GM21390 (cell line): ENCODE measurements around the gene TBC1D9.
"Not testable (repeated sequence)": the region's sequence is repeated elsewhere in the genome, so short reads cannot be mapped to it uniquely, and the experiment has no call there.

ENCODE experiments used
- ATAC-seq: cut with Tn5 transposase; IDR thresholded peaks from one replicate; pipeline ENCODE4 v1.9.1; 2021; ENCODE audit not compliant: unreplicated experiment

The TBC1D9 gene

DNA sequence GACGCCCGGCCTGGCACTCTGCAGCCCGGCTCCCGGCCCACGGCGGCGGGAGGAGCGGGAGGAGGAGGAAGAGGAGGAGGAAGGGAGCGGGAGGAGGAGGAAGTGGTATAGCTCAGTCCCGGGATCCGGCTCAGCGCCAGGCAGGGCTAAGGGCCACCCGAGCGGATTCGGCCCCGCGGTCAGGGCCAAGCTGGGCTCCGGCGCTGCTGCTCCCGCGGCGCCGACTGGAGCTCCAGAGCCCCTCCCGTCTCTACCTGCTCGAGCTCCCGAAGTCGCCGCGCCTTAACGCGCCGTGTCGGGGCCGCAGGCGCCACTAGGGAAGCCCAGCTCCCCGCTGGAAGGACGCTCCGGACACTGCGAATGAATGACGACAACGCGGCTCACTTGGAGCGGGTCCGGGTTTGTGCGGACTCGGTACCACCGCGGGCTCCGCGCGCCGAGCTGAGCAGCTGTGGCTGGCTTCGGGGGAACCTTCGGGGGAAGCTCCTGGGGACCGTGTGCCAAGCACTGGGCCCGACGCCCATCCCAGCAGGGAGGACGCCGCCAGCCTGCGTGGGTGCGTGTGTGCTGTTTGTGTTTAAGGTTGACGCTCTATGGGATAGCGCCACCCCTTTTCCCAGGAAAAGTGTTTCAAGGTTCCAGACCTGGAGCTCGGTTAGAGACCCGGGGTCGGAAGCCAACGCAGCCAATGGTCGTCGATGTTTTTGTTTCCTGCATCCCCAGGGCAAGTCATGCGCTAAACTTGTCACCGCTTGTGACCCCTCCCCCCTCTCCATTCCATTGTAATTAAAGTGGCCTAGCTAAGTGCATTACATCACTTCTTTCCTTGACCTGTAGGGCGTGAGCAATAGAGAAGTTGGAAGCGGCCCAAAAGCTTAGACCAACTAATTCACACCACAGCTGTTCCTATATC lies at the start of gene TBC1D9:
TBC1D9 (minus strand) TSS at position 67 of the 913 bp plus-strand sequence. CDS start 340 bp downstream, outside the sequence.
- peak; percentile 48 for ATAC-seq

DNA sequence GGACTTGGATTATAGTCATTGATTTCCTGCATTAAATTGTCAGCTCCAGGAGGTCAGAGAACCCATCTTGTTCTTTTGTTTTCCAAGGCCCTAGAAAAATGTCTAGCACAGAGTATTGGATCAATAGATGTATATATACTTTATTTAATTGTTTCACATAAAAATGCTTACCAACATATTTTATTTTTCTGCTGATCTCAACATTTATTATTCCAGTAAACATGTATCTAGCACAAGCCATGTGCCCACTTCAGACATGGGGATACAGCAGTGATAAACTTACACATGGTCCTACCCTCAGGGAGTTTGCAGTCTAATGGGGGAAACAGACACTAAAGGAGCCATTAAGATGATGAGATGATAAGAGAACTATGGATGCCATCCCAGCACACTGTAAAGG lies 49.1 kb upstream of the TBC1D9 start:
- no peak for ATAC-seq

DNA sequence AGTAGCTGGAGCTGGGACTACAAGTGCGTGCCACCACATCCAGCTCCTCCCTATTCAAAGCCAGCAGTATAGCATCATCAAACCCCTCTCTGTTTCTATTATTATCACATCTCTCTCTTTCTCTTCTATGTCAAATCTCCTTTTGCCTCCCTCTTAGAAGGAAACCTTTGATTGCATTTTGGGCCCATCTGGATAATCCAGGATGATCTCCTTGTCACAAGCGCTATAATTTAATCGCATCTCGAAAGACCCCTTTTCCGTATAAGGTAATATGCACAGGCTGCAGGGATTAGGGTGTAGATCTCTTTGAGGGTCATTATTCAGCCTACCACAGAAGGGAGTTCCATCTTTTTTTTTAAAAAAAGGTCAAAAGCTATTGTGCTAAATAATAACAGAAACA lies 46.4 kb upstream of the TBC1D9 start:
- no peak for ATAC-seq

DNA sequence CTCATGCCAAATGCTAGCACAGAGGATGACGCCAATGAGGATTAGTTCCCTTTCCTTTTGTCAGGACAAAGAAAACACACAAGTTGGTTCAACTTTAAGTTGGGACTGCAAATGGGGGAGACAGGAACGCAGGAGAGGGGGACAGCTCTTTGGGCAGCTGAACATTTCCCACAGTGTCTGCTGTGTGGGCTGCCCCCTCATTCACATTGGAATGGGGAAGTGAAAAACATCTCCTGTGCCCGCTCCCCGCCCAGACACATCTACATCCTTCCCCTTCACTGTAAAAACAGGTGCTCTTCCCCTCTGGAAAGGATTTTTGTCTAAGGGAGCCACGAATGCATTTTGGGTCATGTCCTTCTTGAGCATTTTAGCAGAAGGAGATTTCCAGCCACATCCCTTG lies 44.5 kb upstream of the TBC1D9 start:
- no peak for ATAC-seq

- no peak for ATAC-seq
Measured at GRCh38 chr4:140799686-140800225, 43.6 kb upstream of the TBC1D9 start.

GRCh38 chr4:140793291-140793690 lies 37.1 kb upstream of the TBC1D9 start:
- ATAC-seq = no peak

GRCh38 chr4:140790765-140791164 lies 34.6 kb upstream of the TBC1D9 start:
- ATAC-seq = peak; percentile 88

DNA sequence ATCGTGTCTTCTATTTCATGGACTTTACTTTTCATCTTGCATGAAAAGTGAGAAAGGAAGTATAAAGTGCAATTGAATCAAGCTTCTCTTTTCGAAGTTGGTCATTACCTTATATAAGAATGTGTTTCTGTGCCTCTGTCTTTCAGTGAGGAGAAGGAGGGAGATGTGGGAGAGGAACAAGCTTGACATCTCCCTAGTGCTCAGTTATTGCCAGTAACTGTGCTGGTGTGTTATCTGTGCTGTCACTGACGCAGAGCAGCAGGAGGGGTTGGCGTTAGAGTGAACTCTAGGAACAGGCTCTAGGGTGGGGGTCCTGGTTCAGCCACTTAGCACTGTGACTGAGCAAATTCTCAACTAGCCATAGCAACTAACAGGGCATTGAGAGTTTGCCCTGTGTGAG lies 34.0 kb upstream of the TBC1D9 start:
- peak; percentile 18 for ATAC-seq

DNA sequence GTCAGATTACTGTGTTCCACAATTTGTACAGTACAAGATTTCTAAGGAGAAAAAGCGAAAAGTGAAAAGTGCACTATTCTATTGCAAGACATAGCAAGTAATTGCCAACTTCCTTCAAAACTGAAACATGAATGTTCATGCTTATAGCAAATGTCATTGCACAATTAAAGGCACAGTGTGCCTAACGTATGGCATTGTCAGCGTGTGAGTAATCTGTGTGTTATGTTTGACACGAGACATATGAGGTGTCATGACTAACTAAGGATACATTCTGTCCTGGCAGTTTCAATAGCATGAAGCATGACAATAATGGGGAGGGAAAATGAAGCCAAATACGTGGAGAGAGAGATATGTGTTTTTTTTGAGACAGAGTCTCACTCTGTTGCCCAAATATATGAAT lies 33.6 kb upstream of the TBC1D9 start:
- peak; percentile 36 for ATAC-seq

DNA sequence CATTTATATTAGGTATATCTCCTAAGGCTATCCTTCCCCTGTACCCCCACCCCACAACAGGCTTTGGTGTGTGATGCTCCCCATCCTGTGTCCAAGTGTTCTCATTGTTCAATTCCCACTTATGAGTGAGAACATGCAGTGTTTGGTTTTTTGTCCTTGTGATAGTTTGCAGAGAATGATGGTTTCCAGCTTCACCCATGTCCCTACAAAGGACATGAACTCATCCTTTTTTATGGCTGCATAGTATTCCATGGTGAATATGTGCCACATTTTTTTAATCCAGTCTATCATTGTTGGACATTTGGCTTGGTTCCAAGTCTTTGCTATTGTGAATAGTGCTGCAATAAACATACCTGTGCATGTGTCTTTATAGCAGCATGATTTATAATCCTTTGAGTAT lies 26.6 kb upstream of the TBC1D9 start:
- not testable (repeated sequence) for ATAC-seq

GRCh38 chr4:140781596-140781995 lies 25.4 kb upstream of the TBC1D9 start:
- no peak for ATAC-seq

GRCh38 chr4:140777894-140778293 lies 21.7 kb upstream of the TBC1D9 start:
- ATAC-seq = no peak

DNA sequence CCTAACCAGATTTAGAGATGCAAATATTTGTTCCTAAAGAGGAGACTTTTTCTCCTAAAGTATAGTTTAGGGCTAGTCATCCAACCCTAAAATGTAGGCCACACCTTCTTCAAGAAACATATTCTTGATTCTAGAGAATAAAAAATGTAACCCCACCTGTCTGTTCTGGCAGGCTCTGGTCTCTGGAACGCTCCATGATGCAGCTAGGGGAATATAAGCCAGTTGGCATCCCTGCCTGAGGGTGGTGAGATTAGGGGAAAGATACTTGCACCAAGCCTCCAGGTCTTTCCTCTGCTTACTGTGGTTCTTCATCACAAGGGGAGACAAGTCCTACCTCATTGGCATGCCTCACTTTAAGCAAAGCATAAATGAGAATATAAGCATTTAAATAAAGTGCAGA lies 21.2 kb upstream of the TBC1D9 start:
- ATAC-seq = no peak

DNA sequence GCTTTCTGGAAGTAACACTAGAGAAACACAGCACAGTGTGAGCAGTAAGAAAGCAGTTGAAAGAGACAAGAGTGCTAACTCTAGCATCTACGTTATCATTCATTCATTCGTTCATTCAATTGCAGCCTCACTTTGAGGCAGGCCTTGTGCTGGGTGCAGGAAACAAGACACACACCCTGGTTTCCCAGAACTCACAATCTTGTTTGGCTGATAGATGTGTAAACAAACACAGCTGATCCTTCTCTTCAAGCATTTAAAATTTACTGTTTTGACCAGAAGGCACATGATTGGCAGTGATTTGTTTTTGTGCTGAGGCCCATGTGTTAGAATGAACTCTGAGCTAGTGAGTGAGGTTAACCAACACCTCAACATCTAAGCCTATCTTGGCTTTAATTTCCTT lies 20.4 kb upstream of the TBC1D9 start:
- no peak for ATAC-seq

GRCh38 chr4:140774956-140775355 lies 18.8 kb upstream of the TBC1D9 start:
- ATAC-seq = no peak

DNA sequence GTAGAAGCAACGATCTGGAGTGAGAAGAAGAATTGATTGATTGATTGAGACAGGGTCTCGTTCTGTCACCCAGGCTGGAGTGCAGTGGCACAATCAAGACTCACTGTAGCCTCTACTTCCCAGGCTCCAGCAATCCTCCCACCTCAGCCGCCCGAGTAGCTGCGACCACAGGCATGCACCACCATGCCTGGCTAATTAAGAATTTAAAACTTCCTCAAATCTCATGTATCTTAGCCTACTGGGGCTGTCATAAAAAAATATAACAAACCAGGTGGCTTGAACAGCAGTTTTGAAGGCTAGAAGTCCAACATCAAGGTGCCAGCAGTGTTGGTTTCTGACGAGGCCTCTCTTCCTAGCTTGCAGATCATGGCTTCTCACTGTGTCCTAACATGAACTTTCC lies 18.3 kb upstream of the TBC1D9 start:
- no peak for ATAC-seq

DNA sequence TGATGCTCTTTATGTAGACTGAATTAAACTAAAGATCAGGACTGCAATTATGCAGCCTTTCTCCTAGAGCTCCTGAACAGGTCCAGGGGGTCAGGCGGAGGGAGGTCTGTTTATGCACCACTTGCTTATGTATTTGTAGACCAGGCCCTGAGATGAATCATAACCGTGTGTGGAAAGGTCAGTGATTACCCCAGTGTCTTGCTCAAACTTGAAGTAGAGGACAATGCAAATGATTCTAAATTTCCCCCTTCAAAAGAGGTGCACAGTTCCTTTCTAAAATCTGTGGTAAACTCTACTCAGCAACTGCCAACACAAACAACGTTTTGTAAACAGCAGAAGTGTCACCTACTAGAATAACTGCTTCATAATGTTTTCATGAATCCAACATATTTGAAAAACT lies 13.0 kb upstream of the TBC1D9 start:
- ATAC-seq = no peak

- ATAC-seq = no peak
Measured at GRCh38 chr4:140764785-140765392, 8.7 kb upstream of the TBC1D9 start.

- ATAC-seq = no peak
Measured at GRCh38 chr4:140762202-140762601, 6.0 kb upstream of the TBC1D9 start.

- no peak for ATAC-seq
Measured at GRCh38 chr4:140757232-140757630, 1.0 kb upstream of the TBC1D9 start.

DNA sequence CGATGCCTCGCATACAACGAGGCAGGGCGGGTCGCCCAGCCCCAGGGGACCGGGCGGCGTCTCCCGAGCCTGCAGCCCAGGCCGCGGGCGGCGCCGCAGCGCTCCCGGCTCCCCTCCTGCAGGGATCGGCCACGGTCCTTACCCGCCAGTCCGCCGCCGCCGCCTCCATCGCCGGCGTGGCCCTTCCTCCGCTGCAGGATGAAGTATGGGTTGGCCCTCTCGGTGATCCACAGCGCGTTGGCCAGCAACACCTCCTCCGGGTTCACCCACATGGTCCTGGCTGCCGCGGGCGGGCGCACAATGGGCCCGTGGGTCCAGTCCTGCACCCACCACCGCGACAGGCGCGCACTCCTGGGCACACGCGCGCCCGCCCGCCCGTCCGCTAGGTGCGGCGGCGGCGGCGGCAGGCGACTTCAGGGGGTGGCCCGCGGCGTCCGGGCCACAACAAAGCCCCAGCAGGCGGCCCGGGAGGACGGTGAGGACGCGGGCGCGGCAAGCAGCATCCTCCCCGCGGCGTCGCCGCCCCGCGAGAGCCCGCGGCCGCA lies 339 bp downstream of the TBC1D9 start:
- peak; percentile 65 for ATAC-seq
